ENCODE measurements around the gene RIGI. TPM values are rescaled to one million over a fixed set of nuclear protein-coding genes. Genes with fewer than 3 reads are reported as not detected.

Gene RIGI
- total RNA-seq, 2 donors from 2014 or later: 8.4 to 13.5 TPM

Other genes with a start within 250 kb of the RIGI start
- 1 to 10 TPM; 3.1 to 3.9 TPM for gene ACO1, start 141.6 kb downstream of the RIGI start, total RNA-seq
- gene SMIM27, start 26.1 kb upstream of the RIGI start, total RNA-seq: 10 to 100 TPM; 24.1 to 24.3 TPM
- gene TOPORS, start 26.4 kb upstream of the RIGI start, total RNA-seq: 10 to 100 TPM; 25.8 to 28.3 TPM
- gene NDUFB6, start 47.0 kb upstream of the RIGI start, total RNA-seq: 10 to 100 TPM; 11.1 to 14.2 TPM
- under 1 TPM in 1 of 2 donors, not detected in 1; 0.05 TPM for gene TAF1L, start 109.5 kb upstream of the RIGI start, total RNA-seq

All from T-helper 17 cell (primary cell).